Progenitor cell of endocrine pancreas (in vitro differentiated cells): Measurements from ENCODE around the gene BCLAF1. TPM values are rescaled to one million over a fixed set of nuclear protein-coding genes. Genes with fewer than 3 reads are reported as not detected.
"Not testable (repeated sequence)": the region's sequence is repeated elsewhere in the genome, so short reads cannot be mapped to it uniquely, and the experiment has no call there.

Source experiments
- DNase-seq: peaks from one replicate; pipeline ENCODE4 v3.0.0; 2021; ENCODE audit warnings: low spot score; ENCODE audit not compliant: unreplicated experiment
- H3K27ac Mint-ChIP-seq: 2 replicates; pipeline ENCODE4 v1.8.0; 2021; ENCODE audit warnings: mild to moderate bottlenecking, moderate library complexity, mixed read lengths
- H3K27me3 Mint-ChIP-seq: 2 replicates; pipeline ENCODE4 v1.8.0; 2021; ENCODE audit warnings: mixed read lengths
- H3K36me3 Mint-ChIP-seq: 2 replicates; pipeline ENCODE4 v1.8.0; 2022; ENCODE audit warnings: mixed read lengths; ENCODE audit not compliant: insufficient read depth
- H3K4me1 Mint-ChIP-seq: 2 replicates; pipeline ENCODE4 v1.8.0; 2021; ENCODE audit warnings: low read depth, mixed read lengths
- H3K4me3 Mint-ChIP-seq: 2 replicates; pipeline ENCODE4 v1.8.0; 2021; ENCODE audit warnings: low read depth, mild to moderate bottlenecking, moderate library complexity, mixed read lengths
- H3K9me3 Mint-ChIP-seq: 2 replicates; pipeline ENCODE4 v1.8.0; 2021; ENCODE audit warnings: low read depth, mixed read lengths
- total RNA-seq: library from RNA; stranded (reverse); gene quantifications from 2 replicates; pipeline ENCODE4 v1.2.1, GENCODE V29; 2021
- TF ChIP-seq, protein P1 (sequence below): fragments of 200-600 bp; sonication (generic); IDR thresholded peaks from one replicate; pipeline ENCODE4 v1.5.0; 2021; ENCODE audit warnings: antibody characterized with exemption, mild to moderate bottlenecking; ENCODE audit not compliant: unreplicated experiment

BCLAF1 gene
- total RNA-seq, 1 donor from 2014 or later: 256 TPM

DNA sequence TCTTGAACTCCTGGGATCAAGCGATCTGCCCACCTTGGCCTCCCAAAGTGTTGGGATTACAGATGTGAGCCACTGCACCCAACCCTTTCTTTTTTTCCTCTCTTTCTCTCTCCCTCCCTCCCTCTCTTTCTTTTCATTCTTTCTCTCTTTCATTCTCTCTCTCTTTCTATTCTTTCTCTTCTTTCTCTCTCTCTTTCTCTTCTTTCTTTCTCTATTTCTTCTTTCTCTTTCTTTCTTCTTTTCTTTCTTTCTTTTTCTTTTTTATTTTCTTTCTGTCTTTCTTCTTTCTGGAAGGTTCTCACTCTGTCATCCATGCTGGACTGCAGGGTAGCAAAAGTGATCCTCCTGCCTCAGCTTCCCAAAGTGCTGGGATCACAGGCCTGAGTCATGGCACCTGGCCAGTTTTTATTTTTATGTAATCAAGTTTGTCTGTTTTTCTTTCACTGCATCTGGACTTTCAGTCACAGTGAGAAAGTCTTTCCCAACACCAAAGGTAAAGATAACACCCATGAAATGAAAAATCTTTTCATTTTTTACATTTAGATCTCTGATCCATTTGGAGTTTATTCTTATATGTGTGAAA is 20.2 kb upstream of the BCLAF1 start:
- no peak overlapping the region for H3K27ac Mint-ChIP-seq
- no peaks in the 10 kb centered on the region for H3K36me3 Mint-ChIP-seq
- H3K27me3 Mint-ChIP-seq: peaks cover 4% of the 10 kb centered on the region
- H3K9me3 Mint-ChIP-seq: no peaks in the 10 kb centered on the region
- peaks cover 3% of the 10 kb centered on the region for H3K4me1 Mint-ChIP-seq
- TF ChIP-seq, protein P1, sequence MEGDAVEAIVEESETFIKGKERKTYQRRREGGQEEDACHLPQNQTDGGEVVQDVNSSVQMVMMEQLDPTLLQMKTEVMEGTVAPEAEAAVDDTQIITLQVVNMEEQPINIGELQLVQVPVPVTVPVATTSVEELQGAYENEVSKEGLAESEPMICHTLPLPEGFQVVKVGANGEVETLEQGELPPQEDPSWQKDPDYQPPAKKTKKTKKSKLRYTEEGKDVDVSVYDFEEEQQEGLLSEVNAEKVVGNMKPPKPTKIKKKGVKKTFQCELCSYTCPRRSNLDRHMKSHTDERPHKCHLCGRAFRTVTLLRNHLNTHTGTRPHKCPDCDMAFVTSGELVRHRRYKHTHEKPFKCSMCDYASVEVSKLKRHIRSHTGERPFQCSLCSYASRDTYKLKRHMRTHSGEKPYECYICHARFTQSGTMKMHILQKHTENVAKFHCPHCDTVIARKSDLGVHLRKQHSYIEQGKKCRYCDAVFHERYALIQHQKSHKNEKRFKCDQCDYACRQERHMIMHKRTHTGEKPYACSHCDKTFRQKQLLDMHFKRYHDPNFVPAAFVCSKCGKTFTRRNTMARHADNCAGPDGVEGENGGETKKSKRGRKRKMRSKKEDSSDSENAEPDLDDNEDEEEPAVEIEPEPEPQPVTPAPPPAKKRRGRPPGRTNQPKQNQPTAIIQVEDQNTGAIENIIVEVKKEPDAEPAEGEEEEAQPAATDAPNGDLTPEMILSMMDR: no peak
- DNase-seq: no peak
- H3K4me3 Mint-ChIP-seq: no peak overlapping the region

DNA sequence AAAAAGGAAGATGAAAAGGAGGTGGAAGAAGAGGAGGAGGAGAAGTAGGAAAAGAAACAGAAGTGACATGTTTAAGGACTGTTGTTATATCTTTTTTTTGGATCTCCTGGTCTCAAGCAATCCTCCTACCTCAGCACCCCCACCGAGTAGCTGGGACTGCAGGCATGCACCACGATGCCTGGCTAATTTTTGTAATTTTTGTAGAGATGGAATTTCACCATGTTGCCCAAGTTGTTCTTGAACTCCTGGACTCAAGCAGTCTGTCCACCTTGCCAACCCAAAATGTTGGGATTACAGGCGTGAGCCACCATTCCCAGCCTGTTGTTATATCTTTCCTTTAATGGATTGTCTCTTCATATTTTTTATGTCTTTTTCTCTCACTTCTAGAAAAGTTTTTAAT is 19.5 kb upstream of the BCLAF1 start:
- H3K4me1 Mint-ChIP-seq: peaks cover 3% of the 10 kb centered on the region
- TF ChIP-seq, protein P1: no peak
- no peak overlapping the region for H3K27ac Mint-ChIP-seq
- DNase-seq: no peak
- H3K9me3 Mint-ChIP-seq: no peaks in the 10 kb centered on the region
- peaks cover 4% of the 10 kb centered on the region for H3K27me3 Mint-ChIP-seq
- H3K36me3 Mint-ChIP-seq: no peaks in the 10 kb centered on the region
- no peak overlapping the region for H3K4me3 Mint-ChIP-seq

DNA sequence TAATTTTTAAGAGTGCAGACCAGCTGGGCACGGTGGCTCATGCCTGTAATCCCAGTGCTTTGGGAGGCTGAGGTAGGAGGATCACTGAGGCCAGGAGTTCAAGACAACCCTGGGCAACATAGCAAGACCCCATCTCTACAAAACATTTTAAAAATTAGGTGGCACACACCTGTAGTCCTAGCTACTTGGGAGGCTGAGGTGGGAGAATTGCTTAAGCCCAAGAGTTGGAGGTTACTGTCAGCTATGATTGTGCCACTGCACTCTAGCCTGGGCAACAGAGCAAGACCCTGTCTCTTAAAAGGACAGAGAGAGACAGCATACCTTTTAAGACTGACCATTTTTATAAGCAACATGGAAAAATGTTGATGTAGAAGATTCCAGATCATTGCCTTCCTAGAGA is 18.8 kb upstream of the BCLAF1 start:
- H3K4me3 Mint-ChIP-seq, H3K27ac Mint-ChIP-seq, H3K36me3 Mint-ChIP-seq, H3K9me3 Mint-ChIP-seq, DNase-seq, H3K27me3 Mint-ChIP-seq, H3K4me1 Mint-ChIP-seq: not testable (repeated sequence)

DNA sequence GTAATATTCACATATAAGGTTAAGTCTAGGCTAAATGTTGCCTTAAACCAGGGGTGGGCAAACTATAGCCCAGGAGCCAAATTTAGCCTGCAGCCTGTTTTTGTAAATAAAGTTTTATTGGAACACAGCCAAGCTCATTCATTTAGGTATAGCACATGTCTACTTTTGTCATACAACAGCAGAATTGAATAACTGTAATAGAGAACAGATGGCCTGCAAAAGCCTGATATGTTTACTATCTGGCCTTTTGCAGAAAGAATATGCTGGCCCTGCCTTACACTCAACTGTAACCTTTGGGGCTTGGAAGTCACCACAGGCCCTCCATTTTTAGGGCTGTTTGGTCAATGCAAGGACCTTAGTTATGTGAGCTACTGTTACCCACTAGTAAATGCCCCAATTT is 17.7 kb upstream of the BCLAF1 start:
- Mint-ChIP-seq H3K4me1 (peaks cover 3% of the 10 kb centered on the region), H3K36me3 (no peaks in the 10 kb centered on the region), H3K4me3 (no peak overlapping the region), H3K9me3 (peaks cover 3% of the 10 kb centered on the region), H3K27me3 (no peaks in the 10 kb centered on the region), H3K27ac (no peak overlapping the region)
- TF ChIP-seq, protein P1: no peak
- DNase-seq: no peak

DNA sequence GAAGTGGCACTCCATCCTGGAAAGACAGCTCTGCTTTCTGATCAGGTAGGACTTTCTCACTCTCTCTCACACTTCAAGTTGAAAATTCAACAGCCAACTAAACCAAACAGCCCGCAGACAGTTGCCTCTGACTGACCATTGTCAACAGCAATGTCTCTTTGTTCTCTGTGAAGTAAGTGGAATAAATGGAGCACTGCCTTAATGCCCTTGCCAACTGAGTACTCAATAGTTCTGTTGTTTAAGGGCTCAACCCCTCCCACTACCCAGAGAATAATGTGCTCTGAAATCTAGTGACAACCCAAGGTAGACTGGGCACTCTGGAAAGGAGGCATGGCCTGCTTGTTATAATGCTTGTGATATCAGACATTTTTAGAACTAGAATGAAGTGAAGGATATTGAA is 16.8 kb upstream of the BCLAF1 start:
- TF ChIP-seq, protein P1: no peak
- peaks cover 3% of the 10 kb centered on the region for H3K4me1 Mint-ChIP-seq
- no peaks in the 10 kb centered on the region for H3K27me3 Mint-ChIP-seq
- DNase-seq: no peak
- no peak overlapping the region for H3K27ac Mint-ChIP-seq
- H3K36me3 Mint-ChIP-seq: no peaks in the 10 kb centered on the region
- no peak overlapping the region for H3K4me3 Mint-ChIP-seq
- peaks cover 3% of the 10 kb centered on the region for H3K9me3 Mint-ChIP-seq

DNA sequence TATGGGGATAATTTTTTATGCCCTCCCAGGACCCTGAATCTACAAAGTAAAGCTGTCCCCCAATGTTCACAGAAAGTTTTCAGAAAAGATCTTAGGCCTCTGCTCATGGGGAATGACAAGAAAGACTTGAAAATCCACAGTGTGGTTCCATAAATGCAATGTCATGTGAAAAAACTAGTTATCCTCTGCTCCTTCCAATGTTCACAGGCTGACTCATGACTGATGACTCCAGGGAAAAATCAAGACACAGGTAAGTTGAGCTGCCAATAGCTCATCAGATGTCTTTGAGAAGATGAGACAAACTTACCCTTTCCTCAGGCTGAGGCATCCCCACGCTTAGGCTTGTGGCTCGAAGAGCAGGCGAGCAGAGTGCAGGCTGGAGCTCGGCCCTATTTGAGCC is 14.8 kb upstream of the BCLAF1 start:
- DNase-seq: no peak
- Mint-ChIP-seq H3K27ac (no peak overlapping the region), H3K36me3 (no peaks in the 10 kb centered on the region), H3K27me3 (no peaks in the 10 kb centered on the region), H3K4me3 (no peak overlapping the region), H3K4me1 (peaks cover 3% of the 10 kb centered on the region), H3K9me3 (peaks cover 3% of the 10 kb centered on the region)
- TF ChIP-seq, protein P1: no peak
